Large intestine (tissue), 3 donors: ENCODE results near the gene IGSF9B. TPM values are rescaled to one million over a fixed set of nuclear protein-coding genes. Genes with fewer than 3 reads are reported as not detected.

Source experiments
- DNase-seq, 2 donors: peaks; one replicate each; pipeline versions ENCODE4 v3.0.0 to v3.0.0-alpha.2; 2013
- H3K27ac ChIP-seq: one replicate; pipeline ENCODE4 v1.5.1; 2013; ENCODE audit warnings: low read length
- H3K27me3 ChIP-seq: 2 replicates; pipeline ENCODE4 v1.6.1; 2013; ENCODE audit warnings: low read length; ENCODE audit not compliant: control insufficient read depth, insufficient read depth
- H3K36me3 ChIP-seq: 2 replicates; pipeline ENCODE4 v1.6.1; 2013; ENCODE audit warnings: low read length; ENCODE audit not compliant: control insufficient read depth, insufficient read depth
- H3K4me1 ChIP-seq: one replicate; pipeline ENCODE4 v1.6.1; 2013; ENCODE audit warnings: low read length; ENCODE audit not compliant: control insufficient read depth, insufficient read depth
- H3K4me3 ChIP-seq: one replicate; pipeline ENCODE4 v1.5.1; 2013; ENCODE audit warnings: low read length
- H3K9me3 ChIP-seq: one replicate; pipeline ENCODE4 v1.6.1; 2013; ENCODE audit warnings: mild to moderate bottlenecking, low read depth, low read length, moderate library complexity; ENCODE audit not compliant: control insufficient read depth
- WGBS: methylation state at CpG from one replicate; pipeline ENCODE4 v1.1.5; 2013; ENCODE audit warnings: low lambda C conversion rate; ENCODE audit not compliant: insufficient coverage; 5-methylcytosine and 5-hydroxymethylcytosine counted together
- polyA plus RNA-seq: library from polyadenylated mRNA; unstranded; fragments of 120-200 nt; gene quantifications from one replicate; pipeline ENCODE4 v1.2.1, GENCODE V29; 2013

IGSF9B gene
- polyA plus RNA-seq, 1 donor = 9.0 TPM

DNA sequence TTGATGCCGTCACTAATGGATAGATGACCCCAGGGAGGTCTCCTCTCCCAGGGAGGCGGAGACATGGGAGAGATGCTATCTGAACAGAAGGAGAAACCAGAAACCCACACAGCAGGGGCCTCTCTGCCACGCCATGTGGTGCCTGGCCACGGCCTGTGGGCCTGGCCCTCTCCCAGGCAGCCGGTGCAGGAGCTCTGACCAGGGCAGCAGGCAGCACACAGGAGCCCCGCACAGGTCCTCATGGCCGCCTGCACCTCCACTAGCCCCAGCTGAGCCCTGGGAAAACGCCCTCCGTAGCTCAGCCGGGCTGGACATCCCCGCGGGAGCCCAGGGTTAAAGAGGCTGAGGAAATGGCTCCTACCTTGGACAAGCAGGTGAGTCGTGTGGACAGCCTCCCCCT lies 19.8 kb downstream of the IGSF9B start:
- no peak for DNase-seq
- Histone ChIP-seq H3K4me3 (no peak overlapping the region), H3K9me3 (peaks cover 4% of the 10 kb centered on the region), H3K27me3 (no peaks in the 10 kb centered on the region), H3K27ac (no peak overlapping the region), H3K36me3 (no peaks in the 10 kb centered on the region), H3K4me1 (no peaks in the 10 kb centered on the region)
- WGBS = no CpG with 5 or more reads among the region's 13 CpGs

- no peaks in the 10 kb centered on the region for H3K36me3 ChIP-seq
- DNase-seq = no peak
- no CpG with 5 or more reads among the region's 9 CpGs for WGBS
- H3K27me3 ChIP-seq = no peaks in the 10 kb centered on the region
- no peak overlapping the region for H3K27ac ChIP-seq
- H3K4me3 ChIP-seq = no peak overlapping the region
- peaks cover 4% of the 10 kb centered on the region for H3K9me3 ChIP-seq
- H3K4me1 ChIP-seq = no peaks in the 10 kb centered on the region
These were observed 20.2 kb downstream of the IGSF9B start for GRCh38 chr11:133936592-133936991.

- Histone ChIP-seq H3K4me3 (no peak overlapping the region), H3K9me3 (peaks cover 4% of the 10 kb centered on the region), H3K36me3 (no peaks in the 10 kb centered on the region), H3K4me1 (no peaks in the 10 kb centered on the region), H3K27ac (no peak overlapping the region), H3K27me3 (no peaks in the 10 kb centered on the region)
- WGBS = 83% methylated on average over 2 of the region's 13 CpGs
- no peak for DNase-seq
These were observed 20.6 kb downstream of the IGSF9B start for GRCh38 chr11:133936136-133936535.

DNA sequence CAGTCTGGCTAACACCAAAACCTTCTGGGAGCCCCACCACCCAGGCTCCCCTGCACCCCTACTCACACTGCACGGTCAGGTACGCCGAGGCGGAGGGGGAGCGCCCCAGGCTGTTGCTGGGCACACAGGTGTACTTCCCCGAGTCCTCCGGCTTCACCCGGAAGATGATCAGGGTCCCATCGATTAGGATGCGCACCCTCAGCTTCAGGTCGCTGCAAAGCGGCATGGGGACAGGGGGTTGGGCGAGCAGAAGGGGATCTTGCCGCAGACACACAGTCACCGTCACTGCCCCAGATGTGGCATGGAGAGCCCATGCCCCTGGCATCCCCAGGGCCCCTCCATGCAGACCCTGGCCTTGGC lies 21.2 kb downstream of the IGSF9B start:
- Histone ChIP-seq H3K9me3 (peaks cover 4% of the 10 kb centered on the region), H3K4me1 (no peaks in the 10 kb centered on the region), H3K36me3 (no peaks in the 10 kb centered on the region)

GRCh38 chr11:133934599-133935550 lies 21.9 kb downstream of the IGSF9B start:
- Histone ChIP-seq H3K27ac (no peak overlapping the region), H3K36me3 (no peaks in the 10 kb centered on the region), H3K27me3 (no peaks in the 10 kb centered on the region), H3K4me3 (no peak overlapping the region), H3K4me1 (no peaks in the 10 kb centered on the region), H3K9me3 (peaks cover under 1% of the 10 kb centered on the region)
- 100% methylated on average over 2 of the region's 33 CpGs for WGBS
- peak; percentile 56 to 84 for DNase-seq

More for the DNA sequence above, 21.2 kb downstream of the IGSF9B start:
- Histone ChIP-seq H3K4me3 (no peak overlapping the region), H3K27me3 (no peaks in the 10 kb centered on the region), H3K27ac (no peak overlapping the region)
- DNase-seq = no peak
- no CpG with 5 or more reads among the region's 15 CpGs for WGBS

GRCh38 chr11:133934096-133934495 lies 22.7 kb downstream of the IGSF9B start:
- no peaks in the 10 kb centered on the region for H3K4me1 ChIP-seq
- no peak for DNase-seq
- H3K36me3 ChIP-seq = no peaks in the 10 kb centered on the region
- H3K27me3 ChIP-seq = no peaks in the 10 kb centered on the region
- H3K27ac ChIP-seq = no peak overlapping the region
- H3K9me3 ChIP-seq = no peaks in the 10 kb centered on the region
- WGBS = no CpG with 5 or more reads among the region's 11 CpGs
- H3K4me3 ChIP-seq = no peak overlapping the region

GRCh38 chr11:133931449-133932060 lies 25.2 kb downstream of the IGSF9B start:
- H3K27ac ChIP-seq = no peak overlapping the region
- no peak for DNase-seq
- H3K9me3 ChIP-seq = no peaks in the 10 kb centered on the region
- no peaks in the 10 kb centered on the region for H3K4me1 ChIP-seq
- WGBS = no CpG with 5 or more reads among the region's 19 CpGs
- no peaks in the 10 kb centered on the region for H3K36me3 ChIP-seq
- H3K4me3 ChIP-seq = no peak overlapping the region
- H3K27me3 ChIP-seq = no peaks in the 10 kb centered on the region

GRCh38 chr11:133930767-133931448 lies 25.9 kb downstream of the IGSF9B start:
- no peaks in the 10 kb centered on the region for H3K4me1 ChIP-seq
- H3K9me3 ChIP-seq = no peaks in the 10 kb centered on the region
- peaks cover under 1% of the 10 kb centered on the region for H3K36me3 ChIP-seq
- H3K4me3 ChIP-seq = no peak overlapping the region
- no peaks in the 10 kb centered on the region for H3K27me3 ChIP-seq
- no CpG with 5 or more reads among the region's 36 CpGs for WGBS
- no peak overlapping the region for H3K27ac ChIP-seq
- no peak for DNase-seq

DNA sequence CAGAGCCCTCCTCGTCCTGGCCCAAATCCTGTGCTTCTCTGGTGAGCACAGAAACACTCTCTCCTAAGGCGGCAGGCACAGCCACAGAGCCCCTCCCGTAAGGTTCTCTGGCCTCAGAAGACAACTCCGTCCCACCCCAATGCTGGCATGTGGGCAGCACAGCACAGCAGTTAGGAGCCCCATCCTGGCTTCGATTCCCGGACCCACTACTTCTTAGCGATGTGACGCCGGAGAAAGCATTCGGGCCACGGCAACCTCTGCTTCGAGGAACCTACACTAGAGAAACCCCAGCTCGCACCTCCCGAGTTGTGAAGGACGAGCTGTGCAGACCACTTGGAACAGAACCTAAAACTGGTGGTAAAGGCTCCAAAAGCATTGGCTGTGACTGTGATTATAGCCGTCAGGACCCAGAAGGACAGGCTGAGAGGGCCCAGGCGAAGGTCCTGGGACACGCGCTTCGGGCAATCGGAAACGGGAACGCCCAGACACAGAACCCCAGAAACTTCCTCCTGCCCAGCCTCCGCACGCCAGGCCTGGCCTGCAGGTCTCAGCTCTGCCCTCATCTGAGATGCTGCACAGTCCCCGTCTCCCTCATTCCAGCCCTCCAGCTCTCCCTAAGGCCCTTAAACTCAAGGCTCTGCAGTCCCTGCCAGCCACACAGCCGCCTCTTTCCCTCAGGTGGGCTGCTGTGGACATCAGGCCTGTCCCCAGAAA lies 26.6 kb downstream of the IGSF9B start:
- no peak overlapping the region for H3K4me3 ChIP-seq
- DNase-seq = no peak
- no peaks in the 10 kb centered on the region for H3K27me3 ChIP-seq
- H3K27ac ChIP-seq = no peak overlapping the region
- H3K9me3 ChIP-seq = no peaks in the 10 kb centered on the region
- no CpG with 5 or more reads among the region's 27 CpGs for WGBS
- H3K36me3 ChIP-seq = peaks cover 5% of the 10 kb centered on the region
- no peaks in the 10 kb centered on the region for H3K4me1 ChIP-seq
